Retinal pigment epithelial cell (primary cell): ENCODE results near the gene MPL.

Experiments
- DNase-seq: peaks from one replicate; pipeline ENCODE4 v3.0.0-alpha.2; 2010; ENCODE audit warnings: low read depth
- H3K4me3 ChIP-seq: 2 replicates; pipeline ENCODE4 v1.5.1; 2011; ENCODE audit warnings: mild to moderate bottlenecking, low read length, control low read depth, moderate library complexity
- TF ChIP-seq, protein P1 (sequence below): conservative IDR thresholded peaks from 2 replicates; pipeline ENCODE4 v1.5.1; 2011; ENCODE audit warnings: low read depth, low read length, control low read depth, inconsistent platforms

The MPL gene

DNA sequence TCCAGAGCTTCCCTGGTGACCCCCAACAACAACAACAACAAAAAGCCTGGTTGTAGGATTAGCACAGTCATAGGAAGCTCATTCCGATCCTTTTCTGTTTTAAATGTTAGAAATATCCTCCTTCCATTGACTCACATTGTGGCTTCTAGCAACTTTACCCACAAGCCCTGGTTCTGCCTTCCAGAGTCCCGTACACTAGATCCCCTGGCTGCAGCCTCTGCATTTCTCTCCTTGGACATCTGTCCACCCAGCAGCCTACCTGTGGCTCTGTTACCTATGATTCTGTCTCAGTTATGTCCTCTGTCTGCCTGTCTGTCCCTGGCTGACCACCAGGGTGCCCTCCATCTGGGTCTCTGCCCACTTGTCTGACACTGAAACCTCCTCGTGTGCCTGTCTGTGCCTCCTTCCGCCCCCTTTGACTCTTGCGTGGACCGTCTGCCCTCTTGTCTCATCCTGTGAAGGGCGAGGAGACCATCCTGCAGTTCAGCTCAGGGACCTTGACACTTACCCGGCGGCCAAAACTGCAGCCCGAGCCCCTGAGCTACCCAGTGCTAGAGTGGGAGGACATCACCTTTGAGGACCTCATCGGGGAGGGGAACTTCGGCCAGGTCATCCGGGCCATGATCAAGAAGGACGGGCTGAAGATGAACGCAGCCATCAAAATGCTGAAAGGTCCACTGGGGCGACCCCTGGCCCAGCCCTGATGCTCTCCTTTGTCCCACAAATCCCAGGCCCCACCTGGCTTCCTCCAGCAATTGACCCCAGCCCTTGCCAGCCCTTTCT, 20.7 kb upstream of the MPL start:
- H3K4me3 ChIP-seq: no peak overlapping the region
- no peak for DNase-seq
- TF ChIP-seq, protein P1, sequence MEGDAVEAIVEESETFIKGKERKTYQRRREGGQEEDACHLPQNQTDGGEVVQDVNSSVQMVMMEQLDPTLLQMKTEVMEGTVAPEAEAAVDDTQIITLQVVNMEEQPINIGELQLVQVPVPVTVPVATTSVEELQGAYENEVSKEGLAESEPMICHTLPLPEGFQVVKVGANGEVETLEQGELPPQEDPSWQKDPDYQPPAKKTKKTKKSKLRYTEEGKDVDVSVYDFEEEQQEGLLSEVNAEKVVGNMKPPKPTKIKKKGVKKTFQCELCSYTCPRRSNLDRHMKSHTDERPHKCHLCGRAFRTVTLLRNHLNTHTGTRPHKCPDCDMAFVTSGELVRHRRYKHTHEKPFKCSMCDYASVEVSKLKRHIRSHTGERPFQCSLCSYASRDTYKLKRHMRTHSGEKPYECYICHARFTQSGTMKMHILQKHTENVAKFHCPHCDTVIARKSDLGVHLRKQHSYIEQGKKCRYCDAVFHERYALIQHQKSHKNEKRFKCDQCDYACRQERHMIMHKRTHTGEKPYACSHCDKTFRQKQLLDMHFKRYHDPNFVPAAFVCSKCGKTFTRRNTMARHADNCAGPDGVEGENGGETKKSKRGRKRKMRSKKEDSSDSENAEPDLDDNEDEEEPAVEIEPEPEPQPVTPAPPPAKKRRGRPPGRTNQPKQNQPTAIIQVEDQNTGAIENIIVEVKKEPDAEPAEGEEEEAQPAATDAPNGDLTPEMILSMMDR: peak; percentile 35

DNA sequence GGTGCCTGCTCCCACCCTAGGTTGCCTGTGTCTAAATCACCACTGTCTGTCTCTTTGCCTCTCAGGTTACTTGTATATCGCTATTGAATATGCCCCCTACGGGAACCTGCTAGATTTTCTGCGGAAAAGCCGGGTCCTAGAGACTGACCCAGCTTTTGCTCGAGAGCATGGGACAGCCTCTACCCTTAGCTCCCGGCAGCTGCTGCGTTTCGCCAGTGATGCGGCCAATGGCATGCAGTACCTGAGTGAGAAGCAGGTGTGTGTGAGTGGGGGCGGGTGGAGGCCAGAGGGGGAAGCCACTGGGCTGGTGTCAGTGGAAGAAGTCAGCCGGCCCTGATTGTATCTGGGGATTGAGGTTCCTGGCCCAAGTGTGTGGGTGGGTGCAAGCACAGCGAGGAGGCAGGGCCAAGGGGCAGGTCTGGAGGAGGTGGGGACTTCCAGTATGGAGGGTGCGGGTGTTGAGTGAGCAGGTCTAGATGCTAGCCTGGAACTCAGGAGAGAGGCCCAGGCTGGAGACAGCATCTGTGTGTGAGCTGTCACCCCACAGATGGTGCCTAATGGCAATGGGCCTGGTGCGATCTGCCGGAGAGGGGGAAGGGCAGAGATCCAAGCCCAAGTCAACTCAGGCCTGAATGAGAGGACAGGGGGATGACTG, 19.7 kb upstream of the MPL start:
- no peak for DNase-seq
- no peak overlapping the region for H3K4me3 ChIP-seq
- TF ChIP-seq, protein P1: no peak

DNA sequence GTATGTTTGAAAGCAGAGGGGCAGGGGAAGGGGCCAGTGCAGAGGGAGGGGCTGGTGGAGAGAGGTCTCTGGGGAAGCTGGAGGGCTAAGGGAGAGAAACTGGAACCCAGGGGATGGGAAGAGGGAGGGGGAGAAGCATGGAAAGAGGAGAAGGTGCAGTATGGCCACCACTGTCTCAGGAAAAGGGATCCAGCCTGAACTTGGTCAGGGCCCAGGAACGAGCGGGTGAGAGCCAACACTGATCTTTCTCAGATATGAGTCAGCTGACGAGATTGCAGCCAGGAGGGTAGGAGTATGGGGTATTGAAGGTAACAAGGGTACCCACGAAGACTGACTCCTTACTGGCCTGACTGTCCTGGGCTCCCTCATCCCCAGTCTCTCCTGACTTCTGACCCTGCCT, 18.8 kb upstream of the MPL start:
- TF ChIP-seq, protein P1: no peak
- DNase-seq: no peak
- H3K4me3 ChIP-seq: no peak overlapping the region

DNA sequence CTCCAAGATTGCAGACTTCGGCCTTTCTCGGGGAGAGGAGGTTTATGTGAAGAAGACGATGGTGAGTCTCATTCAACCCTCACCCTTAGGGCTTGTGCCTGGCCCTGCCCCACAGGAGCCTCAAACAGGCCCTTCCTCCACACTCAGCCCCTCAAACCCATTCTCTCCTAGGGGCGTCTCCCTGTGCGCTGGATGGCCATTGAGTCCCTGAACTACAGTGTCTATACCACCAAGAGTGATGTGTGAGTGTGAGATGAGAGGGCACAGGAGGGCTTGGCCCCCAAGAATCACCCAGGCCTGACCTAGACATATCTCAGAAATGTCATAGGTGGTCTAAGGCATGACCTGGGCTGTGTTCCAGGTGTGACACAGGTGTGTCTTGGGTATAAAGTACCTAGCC, 18.3 kb upstream of the MPL start:
- DNase-seq: no peak
- TF ChIP-seq, protein P1: no peak

DNA sequence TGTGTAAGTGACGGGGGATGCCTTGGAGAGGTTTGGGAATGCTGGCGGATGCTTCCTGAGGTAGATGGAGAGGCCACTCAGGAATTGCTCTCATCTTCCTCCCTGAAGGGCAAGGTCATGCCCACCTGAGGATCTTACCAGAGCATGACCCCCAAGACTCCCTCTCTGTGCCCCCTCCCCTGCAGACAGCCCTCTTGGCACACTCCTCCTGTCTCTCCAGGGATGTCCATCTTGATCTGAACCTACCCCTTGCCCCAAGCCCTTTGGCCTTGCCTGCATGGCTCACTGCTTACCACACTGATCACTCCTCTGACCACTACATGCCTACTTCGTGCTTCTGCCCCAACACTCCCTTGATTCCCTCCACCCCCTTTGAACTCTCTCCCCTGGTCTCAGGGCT, 17.9 kb upstream of the MPL start:
- no peak overlapping the region for H3K4me3 ChIP-seq
- TF ChIP-seq, protein P1: no peak
- no peak for DNase-seq

More for the DNA sequence above, 18.3 kb upstream of the MPL start:
- H3K4me3 ChIP-seq: no peak overlapping the region

DNA sequence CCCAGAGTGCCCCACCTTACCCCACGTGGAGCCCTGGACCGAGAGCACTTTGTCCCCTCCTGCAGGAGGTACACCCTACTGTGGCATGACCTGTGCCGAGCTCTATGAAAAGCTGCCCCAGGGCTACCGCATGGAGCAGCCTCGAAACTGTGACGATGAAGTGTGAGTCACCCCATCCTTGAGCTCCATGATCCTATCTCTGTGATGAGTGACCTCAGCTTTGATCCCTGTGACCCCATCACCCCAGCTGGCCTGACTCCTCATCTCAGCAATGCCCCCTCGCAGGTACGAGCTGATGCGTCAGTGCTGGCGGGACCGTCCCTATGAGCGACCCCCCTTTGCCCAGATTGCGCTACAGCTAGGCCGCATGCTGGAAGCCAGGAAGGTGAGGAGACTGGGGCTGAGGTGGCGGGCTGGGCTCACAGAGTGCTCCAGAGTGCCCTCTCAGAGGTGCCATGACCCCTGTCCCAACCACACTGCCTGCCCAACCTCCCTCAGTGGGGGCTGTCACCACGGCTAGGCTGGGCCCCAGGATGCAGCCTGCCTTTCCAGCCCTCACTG, 16.2 kb upstream of the MPL start:
- DNase-seq: no peak

More for the DNA sequence above, 16.2 kb upstream of the MPL start:
- TF ChIP-seq, protein P1: no peak
- H3K4me3 ChIP-seq: no peak overlapping the region
